EH (cell line): ENCODE measurements around the gene COG1.

Experiments used
- DNase-seq: peaks from one replicate; pipeline ENCODE4 v3.0.0-alpha.2; 2015; ENCODE audit warnings: low read depth

The COG1 gene

DNA sequence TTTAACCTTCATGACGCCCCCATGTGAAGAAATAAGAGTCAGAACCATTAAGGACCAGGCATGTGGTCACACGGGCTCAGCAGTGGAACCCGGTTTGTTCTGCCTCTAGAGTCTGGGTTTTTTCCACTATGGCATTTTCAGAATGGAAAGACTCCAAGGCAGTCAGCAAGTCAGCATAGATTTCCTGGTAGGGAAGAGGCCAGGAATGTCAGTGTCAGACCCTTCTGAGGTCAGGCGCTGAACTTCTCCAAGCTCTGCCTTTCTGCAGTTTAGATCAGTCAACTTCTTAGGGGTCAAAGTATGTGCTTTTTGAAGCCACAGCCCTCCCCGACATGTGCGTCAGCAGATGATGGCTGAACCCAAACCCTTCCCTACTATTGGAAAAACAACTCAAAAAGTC, 24.2 kb upstream of the COG1 start:
- DNase-seq, result no peak

GRCh38 chr17:73170324-73170723, 22.5 kb upstream of the COG1 start:
- DNase-seq, result no peak

DNA sequence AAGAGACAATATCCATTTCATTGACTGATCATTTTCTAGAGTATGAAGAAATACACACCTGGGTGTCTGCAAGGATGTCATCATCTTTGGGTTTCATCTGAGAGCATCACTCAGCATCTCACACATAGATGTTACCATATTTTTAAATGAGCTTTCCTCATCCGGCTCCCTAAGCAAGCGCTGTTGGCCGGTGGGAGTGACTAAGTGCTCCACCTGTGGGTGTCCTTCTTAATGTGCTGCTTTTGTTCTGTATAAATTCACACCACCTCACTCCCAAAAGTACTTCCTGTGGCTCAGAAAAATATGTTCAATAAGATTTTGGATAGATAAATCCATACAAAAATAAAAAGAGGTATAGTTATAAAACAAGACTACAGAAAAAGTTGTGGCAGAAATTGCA, 20.6 kb upstream of the COG1 start:
- DNase-seq, result no peak

DNA sequence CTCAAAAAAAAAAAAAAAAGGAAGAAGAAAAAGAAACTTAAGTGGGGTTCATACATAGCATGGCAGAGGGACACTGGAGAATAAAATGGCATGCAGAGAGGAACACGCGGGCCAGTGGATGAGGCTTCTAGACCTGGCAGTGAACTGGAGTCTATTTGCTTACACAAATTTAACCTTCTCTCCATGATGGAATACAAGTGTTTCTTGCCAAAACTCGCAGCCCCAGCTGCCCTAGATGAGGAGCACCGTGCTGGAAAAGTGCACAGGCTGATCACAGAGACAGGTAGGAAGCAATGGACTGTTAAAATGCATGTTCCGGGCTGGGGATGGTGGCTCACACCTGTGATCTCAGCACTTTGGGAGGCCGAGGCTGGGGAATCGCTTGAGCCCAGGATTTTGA, 18.7 kb upstream of the COG1 start:
- DNase-seq, result no peak

DNA sequence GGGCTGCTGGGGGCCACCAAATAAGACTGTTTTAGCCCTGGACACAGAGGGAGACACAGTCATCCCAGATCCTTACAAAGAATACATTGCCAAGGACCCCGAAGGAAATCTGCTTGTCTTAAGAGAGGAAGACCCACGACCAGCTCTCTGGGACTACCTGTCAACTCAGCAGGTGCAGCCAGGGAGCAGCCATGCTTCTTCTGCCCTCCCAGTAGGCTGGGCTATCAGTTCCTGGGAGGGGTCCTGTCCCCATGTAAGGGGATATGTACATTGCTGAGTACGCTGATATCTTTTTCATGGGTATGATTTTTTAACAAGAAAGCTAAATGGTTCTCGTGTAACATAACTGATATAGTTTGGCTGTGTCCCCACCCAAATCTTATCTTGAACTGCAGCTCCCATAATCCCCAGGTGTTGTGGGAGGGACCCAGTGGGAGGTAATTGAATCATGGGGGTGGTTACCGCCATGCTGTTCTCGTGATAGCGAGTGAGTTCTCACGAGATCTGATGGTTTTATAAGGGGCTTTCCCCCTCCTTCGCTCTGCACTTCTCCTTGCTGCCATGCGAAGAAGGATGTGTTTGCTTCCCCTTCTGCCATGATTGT, 16.8 kb upstream of the COG1 start:
- DNase-seq, result no peak

- no peak for DNase-seq
These were observed 13.5 kb upstream of the COG1 start for GRCh38 chr17:73179387-73179786.

DNA sequence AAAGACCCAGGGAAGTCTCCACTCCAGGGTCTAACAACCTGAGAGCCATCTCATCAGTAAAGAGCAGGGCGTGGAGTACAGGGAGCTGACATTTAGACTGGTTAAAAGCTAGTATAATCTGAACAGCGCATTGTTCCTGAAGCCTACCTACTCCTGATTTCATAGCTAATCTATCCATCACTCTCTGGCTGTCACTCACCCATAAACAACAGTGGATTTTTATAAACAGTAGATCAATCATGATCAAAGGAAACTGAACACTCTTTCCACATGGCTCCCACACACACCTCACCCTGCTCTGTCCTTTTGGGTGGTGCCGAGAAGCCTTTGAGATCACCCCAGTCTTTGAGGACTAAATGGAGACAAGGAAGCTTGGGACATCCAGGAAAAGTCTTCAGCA, 13.0 kb upstream of the COG1 start:
- DNase-seq, result no peak

DNA sequence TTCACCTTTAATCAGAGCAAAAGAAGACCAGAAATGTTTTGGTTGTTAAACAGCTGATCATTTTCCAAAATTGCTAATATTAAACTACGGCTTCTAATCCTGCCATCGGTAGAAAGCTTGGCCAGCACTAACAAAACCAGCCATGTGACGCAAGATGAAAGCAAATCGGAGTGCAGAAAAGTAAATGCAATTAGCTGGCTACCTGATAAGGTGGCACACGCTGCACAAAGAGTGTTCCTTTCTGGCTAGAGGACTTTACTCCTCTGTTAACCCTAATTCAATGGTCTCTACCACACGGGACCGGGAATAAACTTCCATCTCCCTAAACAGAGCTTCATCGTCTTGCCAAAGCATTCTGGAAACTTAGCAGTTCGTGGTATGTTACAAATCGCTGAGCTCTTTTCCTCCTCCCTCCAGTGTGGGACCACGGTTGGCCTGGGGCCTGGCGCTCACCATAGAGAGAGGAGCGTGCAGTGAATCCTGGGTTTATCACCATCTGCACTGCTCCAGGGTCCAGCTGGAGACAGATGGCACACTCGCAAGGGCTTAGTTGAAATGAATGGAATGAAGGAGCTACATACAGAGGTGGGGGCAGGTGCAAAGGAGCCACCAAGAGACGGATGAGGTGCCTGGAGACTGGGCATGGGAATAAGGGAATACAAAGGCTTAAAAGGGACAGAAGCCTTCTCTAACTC, 10.1 kb upstream of the COG1 start:
- no peak for DNase-seq

DNA sequence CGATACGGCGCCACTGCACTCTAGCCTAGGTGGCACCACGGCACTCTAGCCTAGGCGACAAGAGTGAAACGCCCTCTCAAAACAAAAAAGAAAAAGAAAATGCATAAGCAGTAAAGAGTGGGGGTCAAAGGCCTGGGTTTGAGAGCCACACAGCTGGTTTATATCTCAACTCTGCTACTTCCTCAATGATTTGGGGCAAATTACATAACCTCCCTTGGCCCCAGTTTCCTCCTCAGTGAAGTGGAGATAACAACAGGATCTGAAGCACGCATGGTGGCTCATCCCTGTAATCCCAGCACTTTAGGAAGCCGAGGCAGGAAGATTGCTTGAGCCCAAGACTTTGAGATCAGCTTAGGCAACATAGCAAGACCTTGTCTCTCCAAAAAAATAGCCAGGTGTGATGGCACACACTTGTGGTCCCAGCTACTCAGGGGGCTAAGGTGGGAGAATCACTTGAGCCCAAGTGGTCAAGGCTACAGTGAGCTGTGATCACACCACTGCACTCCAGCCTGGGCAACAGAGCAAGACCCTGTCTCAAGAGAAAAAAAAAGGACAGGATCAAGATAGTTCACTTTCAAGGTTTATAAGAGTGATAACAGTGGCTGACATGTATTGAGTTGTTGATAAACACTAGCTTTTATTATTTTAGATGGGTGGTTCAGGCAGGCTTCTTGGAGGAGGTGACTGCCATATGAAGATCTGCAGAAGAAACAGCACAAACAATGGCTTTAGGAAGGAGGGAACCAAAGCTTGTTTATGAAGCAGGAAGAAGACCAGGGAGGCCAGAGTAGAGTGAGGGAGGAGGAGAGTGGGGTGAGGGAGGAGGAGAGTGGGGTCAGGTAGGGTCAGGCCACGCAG, 8.5 kb upstream of the COG1 start:
- DNase-seq, result no peak

- no peak for DNase-seq
These were observed 6.4 kb upstream of the COG1 start for GRCh38 chr17:73186283-73187050.

DNA sequence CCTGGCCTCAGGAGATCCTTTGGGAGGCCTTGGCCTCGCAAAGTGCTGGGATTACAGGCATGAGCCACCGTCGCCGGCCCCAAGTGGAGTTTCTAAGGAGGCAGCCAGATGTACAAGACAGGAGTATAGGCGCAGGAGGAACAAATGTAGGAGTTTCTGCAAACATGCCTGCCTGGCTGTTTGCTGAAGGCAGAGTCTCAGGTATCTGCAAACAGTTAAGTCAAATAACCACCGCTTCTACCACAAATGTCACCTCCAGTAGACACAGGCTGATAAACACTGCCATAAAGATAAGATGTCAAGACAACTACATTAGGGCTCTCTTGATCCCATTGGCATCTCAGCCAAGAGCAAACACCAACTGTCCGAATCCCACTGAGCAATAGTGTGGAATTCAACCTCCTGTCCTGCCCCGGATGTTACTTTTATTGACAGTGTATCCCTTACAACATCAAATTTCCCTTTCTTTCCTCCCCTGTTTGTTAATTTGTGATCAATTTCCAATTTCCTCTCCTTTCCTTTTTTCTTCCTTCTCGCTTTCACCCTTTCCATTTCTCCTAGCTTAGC, 5.6 kb upstream of the COG1 start:
- DNase-seq, result no peak

- DNase-seq, result no peak
These were observed 4.8 kb upstream of the COG1 start for GRCh38 chr17:73188011-73188410.

DNA sequence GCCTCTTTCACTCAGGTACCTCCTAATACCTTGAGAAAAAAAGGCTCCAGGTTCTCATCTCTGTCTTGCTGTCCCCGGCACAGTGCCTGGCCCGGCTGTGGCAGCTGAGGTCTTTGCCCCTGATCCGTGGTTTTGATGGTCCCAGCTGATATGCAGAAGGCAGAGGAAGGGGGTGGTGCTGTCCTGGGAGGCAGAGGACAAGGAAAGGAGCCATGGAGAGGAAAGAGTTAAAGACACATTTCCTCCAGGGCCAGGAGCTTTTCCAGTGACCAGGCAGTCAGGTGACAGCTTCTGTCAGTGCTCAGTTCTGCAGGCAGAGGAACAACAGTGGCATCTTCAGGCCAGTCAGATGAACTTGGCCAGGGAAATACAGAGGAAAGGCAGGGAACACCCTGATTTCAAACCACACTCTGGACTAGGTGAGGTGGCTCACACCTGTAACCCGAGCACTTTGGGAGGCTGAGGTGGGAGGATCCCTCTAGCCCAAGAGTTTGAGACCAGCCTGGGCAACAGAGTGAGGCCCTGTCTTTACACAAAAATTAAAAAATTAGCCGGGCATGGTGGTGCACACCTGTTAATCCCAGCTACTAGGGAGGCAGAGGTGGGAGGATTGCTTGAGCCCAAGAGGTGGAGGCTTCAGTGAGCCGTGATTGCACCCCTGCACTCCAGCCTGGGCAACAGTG, 3.3 kb upstream of the COG1 start:
- DNase-seq, result peak; percentile 67

- peak; percentile 76 for DNase-seq
These were observed 1.2 kb upstream of the COG1 start for GRCh38 chr17:73191443-73192205.

GRCh38 chr17:73192206-73192893, 505 bp upstream of the COG1 start:
- DNase-seq, result peak; percentile 67

DNA sequence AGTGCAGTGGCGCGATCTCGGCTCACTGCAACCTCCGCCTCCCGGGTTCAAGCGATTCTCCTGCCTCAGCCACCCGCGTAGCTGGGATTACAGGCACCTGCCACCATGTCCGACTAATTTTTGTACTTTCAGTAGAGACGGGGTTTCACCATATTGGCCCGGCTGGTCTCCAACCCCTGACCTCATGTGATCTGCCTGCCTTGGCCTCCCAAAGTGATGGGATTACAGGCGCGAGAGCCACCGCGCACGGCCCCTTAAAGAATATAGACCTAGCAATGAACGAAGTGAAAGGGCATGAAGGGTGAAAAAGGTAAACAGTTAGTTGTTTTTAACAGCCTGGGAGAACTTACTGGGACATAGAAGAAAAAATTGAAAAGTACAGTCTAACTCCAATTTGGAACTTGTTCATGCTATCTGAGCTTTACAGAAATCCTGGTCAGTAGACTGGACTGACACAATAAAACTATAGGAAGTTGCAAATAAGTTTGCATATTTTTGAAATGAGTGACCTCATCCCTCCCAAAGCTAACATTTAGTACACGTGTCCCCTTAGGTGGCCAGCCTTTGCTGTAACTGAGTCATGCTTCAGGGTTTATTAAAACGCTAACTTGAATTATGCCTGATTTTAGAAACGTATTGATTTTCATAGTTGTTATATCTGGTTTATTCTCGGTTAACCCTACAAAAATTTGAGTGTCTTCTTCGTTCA, 1.8 kb downstream of the COG1 start:
- DNase-seq, result peak; percentile 78

DNA sequence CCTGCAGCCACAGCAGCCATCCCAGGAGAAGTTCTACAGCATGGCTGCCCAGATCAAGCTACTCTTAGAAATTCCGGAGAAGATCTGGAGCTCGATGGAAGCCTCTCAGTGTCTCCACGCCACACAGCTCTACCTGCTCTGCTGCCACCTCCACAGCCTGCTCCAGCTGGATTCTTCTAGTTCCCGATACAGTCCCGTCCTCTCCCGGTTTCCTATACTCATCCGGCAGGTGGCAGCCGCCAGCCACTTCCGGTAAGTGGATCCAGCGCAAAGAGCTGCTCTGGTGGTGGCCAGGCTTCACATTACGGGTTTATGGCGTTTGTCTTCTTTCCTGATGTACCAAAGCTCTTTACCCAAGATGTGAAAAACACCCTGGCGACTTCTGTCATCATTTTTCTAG, 3.6 kb downstream of the COG1 start:
- DNase-seq, result no peak

DNA sequence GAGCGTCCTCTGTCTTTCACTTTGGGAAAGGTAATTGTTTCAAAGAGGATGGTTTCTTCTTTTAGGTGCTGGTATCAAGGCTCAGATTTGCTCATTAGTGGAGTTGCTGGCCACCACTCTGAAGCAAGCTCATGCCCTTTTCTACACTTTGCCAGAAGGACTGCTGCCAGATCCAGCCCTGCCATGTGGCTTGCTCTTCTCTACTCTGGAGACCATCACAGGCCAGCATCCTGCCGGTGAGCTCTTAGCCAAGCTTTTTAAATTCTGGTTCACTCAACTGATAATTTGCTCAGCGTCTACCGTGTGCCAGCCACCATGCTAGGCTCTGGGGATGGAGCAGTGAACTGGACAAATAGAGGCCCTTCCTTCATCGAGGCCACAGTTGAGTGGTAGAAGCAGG, 4.3 kb downstream of the COG1 start:
- DNase-seq, result no peak

GRCh38 chr17:73198201-73198929, 5.5 kb downstream of the COG1 start:
- no peak for DNase-seq
